HS-5 (cell line): ENCODE measurements around the gene CAMTA1.

Experiments
- DNase-seq: peaks from one replicate; pipeline ENCODE4 v3.0.0-alpha.2; 2012; ENCODE audit warnings: low read depth

CAMTA1 gene

GRCh38 chr1:7077136-7077535 is 291.9 kb downstream of the CAMTA1 start:
- no peak for DNase-seq

DNA sequence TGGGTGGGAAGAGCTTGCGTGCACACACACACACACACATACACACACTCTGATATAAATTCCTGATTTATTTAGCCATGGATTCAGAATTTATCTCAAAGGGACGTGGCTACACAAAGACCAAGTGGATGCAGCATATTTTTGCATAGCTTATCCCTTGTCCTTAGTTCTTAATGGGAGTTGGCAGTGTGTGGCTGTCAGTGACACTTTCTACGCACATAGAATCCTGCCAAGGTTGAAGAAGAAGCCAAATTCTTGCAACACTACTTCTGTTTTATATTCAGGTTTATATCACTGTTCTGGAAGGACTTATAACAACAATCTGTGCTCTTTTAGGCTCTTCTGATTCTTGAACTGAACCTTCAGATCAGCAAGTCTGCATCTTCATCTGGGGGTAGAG is 292.7 kb downstream of the CAMTA1 start:
- no peak for DNase-seq

DNA sequence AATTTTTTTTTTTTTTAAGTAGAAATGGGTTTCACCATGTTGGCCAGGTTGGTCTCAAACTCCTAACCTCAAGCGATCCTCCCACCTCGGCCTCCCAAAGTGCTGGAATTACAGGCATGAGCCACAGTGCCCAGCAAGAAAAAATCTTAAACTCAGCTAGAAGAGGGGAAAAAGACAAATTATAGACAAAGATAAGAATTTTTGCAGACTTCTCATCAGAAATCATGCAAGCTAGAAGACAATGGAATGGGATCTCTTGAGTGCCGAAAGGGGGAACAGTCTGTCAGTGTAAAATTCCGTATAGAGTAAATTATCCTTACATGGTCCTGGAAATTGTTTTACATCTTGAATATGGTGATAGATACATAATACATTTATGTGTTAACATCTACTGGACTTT is 294.4 kb downstream of the CAMTA1 start:
- no peak for DNase-seq

DNA sequence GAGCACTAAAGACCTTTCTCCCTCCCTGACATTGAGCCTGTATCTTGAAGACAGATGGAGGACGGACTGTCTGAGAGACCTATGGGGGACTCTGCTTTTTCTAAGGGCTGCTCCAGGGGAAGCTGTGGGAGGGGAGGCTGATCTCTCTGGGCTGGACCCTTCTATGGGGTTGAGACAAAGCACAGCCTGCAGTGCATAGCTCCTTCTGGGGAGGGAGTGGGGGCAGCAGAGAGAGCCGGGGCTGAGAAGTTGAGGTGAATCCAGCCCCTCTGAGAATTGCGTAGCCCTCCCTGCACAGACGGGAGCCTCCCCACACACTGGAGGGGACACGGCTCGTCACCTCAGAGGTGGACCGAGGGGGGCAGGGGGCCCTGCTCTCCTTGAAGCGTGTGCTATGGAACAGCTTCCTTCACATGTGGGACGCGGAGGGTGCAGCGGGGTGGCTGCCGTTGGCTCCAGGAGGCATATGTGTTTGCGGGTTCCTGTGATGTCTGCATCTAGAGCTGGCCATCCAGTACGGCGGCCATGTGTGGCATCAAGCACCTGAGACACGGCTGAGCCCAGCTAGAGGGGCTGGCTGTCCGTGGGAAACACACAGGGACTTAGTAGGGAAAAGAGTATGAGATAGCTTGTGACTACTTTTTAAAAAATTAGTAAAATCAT is 299.1 kb downstream of the CAMTA1 start:
- DNase-seq = no peak

GRCh38 chr1:7085521-7085920 is 300.3 kb downstream of the CAMTA1 start:
- DNase-seq = no peak

- no peak for DNase-seq
These were observed 300.9 kb downstream of the CAMTA1 start for GRCh38 chr1:7086106-7086505.

GRCh38 chr1:7087888-7088287 is 302.6 kb downstream of the CAMTA1 start:
- DNase-seq = no peak

DNA sequence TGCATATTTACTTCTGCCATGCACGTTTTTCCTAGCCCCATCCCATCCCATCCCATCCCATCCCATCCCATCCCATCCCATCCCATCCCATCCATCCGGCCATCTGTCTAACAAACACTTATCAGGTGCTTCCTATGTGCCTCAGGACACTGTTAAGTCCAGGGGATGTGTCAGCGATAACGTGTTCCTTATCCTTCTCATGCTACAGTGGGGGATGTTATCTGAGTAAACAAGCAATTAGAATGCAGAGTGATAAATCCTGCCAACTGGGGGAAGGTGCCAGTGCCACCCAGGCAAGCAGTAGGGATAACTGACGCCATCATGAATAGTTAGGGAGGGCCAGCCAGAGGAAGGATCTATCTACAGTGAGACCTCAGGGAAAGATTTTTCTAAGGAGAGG is 304.2 kb downstream of the CAMTA1 start:
- DNase-seq = no peak

DNA sequence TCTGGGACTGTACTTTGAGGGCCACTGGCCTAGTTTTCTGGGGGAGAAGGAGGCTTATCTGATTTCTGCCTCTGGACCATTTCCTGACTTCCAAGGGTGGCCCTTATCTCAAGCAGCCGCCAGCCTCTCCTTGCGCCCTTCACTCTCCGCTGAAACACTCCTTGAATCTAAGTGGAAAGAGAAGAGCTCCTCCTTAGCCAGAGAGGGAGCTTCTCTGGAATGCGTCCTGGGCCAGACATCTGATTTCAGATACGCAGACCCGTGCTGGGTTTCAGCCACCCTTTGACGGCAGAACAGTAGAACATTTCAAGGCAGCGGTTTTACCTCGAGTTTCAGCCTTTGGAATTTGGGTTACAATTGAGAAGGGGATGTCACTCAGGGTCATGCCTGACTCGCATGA is 308.0 kb downstream of the CAMTA1 start:
- DNase-seq = no peak

- DNase-seq = no peak
These were observed 308.8 kb downstream of the CAMTA1 start for GRCh38 chr1:7094086-7094485.

DNA sequence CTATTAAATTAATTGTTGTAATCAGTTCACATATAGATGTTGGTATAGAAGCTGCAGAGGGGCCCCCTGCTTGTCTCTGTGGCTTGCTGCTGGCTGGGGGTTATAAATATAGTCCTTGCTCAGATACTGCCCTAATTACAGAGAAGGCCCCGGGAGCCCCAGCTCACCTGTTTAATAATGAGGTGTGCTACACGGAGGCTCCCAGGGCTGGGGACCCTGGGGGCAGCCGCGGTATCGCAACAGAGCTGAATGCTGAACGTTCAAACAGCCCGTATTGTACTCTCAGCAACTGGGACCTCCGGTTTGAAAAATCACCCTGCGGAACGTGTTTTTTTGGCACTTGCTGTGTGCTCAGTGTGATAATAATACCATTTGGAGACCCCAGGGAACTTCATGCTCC is 309.3 kb downstream of the CAMTA1 start:
- no peak for DNase-seq

GRCh38 chr1:7095343-7095964 is 310.2 kb downstream of the CAMTA1 start:
- DNase-seq = no peak

- no peak for DNase-seq
These were observed 312.8 kb downstream of the CAMTA1 start for GRCh38 chr1:7097938-7098592.

DNA sequence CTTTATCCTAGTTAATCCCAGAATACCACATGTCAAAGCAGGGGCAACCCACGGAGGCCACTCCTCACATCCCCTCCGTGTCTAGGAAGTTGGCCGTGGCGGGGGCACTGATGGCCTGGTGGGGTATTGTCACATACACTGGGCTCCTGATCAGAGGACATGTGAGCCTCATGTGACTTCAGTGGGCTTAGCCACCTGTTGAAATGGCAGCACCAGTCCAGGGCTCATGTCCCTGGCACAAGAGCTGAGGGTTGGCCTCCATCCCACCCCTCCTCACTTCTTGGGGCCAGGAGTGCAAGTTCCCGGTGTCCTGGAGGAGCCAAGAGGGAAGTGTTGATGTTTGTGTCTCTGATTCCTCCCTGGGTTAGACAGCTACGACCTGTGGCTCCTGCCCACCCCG is 313.4 kb downstream of the CAMTA1 start:
- DNase-seq = no peak

GRCh38 chr1:7100479-7100878 is 315.2 kb downstream of the CAMTA1 start:
- no peak for DNase-seq

- DNase-seq = no peak
These were observed 315.9 kb downstream of the CAMTA1 start for GRCh38 chr1:7101187-7101586.

- DNase-seq = no peak
These were observed 318.1 kb downstream of the CAMTA1 start for GRCh38 chr1:7103361-7103782.

DNA sequence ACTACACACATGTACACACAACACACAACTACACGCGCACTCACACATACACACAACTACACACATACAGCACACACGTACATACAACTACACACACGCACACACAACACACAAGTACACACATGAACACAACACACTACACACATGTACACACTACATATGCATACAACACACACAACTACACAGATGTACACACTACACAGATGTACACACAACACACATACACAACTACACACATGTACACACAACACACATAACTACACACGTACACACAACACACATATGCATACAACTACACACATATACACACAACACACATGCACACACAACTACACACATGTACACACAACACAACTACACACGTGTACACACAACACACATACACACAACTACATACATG is 318.6 kb downstream of the CAMTA1 start:
- DNase-seq = no peak

- DNase-seq = no peak
These were observed 319.1 kb downstream of the CAMTA1 start for GRCh38 chr1:7104339-7104738.

DNA sequence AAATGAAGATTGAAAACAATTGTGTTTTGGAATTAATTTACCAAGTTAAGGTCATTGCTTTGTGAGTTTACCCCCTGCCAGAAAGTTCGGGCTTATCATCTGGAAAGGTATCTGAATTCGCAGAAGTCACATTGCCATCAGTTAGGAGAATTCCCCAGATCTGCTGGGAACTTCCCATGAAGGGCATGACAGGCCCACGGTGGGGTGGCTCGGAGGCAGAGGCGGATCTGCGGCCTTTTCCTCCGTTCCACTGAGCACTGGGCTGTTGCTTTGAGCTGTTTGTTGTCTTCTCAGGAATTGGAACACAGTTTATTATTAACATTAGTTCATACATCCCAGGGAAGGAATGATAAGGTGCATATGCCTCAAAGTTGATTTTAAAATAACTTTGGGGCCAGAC is 320.0 kb downstream of the CAMTA1 start:
- DNase-seq = no peak

- DNase-seq = no peak
These were observed 321.3 kb downstream of the CAMTA1 start for GRCh38 chr1:7106442-7107108.

DNA sequence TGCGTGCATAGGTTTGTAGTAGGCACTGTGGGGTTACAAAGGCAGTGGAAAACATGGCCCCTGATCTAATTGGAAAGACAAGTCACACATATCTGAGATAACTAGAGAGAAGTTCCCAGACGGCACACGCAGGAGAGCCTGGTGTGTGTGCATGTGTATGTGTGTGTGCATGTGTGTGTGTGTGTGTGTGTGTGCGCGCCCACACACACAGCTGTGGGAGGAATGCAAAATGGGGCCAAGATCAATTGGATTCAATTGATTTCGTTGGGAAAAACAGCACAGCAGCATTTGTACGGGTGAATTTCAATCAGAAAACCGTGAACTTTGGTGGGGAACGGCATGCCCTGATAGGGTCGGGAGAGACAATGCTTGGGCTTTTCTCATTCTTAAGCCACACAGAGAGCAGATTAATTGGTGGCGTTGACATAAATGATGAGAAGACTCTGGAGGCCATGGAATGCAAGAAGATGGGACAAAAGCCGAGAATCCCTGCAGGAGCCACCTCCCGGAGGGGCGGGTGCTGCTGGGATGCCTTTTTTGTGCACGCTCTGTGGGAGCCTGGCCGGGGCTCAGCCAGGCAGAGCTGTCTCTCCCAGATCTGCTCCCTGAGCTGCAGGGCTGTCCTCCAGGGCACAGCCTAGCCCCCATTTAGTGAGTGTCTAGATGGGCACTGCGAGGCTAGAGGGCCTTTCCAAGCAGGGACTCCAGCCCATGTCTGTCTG is 322.0 kb downstream of the CAMTA1 start:
- no peak for DNase-seq
